HG02798 (cell line): ENCODE data around the gene ZNF878.
"Not testable (repeated sequence)": the region's sequence is repeated elsewhere in the genome, so short reads cannot be mapped to it uniquely, and the experiment has no call there.

Source experiments
- ATAC-seq: cut with Tn5 transposase; IDR thresholded peaks from one replicate; pipeline ENCODE4 v1.9.1; 2021; ENCODE audit warnings: mild to moderate bottlenecking; ENCODE audit not compliant: unreplicated experiment, poor library complexity

ZNF878 gene

DNA sequence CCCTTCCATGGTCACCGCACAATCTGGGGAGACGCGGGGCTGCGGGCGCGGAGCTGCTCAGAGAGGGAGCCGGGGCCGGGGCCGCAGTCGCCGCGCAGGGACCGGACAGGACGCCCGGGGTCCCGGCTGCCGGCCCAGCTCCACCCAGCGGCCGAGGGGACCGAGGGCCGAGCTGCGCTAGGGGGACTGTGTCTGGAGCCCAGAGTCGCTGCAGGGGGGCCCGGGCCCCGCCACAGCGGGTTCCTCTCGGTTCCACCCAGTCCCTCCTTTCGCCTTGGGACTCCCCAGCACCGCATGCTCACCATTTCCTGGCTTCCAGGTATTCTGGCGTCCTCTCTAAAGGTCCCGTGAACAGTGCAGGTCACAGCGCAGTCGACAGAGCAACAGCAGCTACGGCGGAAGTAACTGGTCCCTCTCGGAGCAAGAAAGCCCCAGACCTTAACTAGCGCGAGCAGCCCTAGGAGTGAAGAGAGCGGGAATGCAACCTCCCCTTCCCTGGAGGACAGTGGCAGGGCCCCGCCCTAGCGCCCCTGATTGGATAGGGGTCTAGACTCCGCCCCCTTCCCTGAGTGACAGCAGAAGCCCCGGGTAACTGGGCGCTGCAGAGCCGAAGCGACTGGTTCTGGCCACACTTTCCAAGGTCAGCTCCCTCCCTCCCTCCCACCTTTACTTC is at the start of gene ZNF878:
ZNF878 (minus strand) TSS at position 465 of the 673 bp plus-strand sequence; CDS start at position 305, 160 bp downstream.
- ATAC-seq, result peak; percentile 87

- no peak for ATAC-seq
Measured at GRCh38 chr19:12098040-12098439, 45.3 kb upstream of the ZNF878 start.

DNA sequence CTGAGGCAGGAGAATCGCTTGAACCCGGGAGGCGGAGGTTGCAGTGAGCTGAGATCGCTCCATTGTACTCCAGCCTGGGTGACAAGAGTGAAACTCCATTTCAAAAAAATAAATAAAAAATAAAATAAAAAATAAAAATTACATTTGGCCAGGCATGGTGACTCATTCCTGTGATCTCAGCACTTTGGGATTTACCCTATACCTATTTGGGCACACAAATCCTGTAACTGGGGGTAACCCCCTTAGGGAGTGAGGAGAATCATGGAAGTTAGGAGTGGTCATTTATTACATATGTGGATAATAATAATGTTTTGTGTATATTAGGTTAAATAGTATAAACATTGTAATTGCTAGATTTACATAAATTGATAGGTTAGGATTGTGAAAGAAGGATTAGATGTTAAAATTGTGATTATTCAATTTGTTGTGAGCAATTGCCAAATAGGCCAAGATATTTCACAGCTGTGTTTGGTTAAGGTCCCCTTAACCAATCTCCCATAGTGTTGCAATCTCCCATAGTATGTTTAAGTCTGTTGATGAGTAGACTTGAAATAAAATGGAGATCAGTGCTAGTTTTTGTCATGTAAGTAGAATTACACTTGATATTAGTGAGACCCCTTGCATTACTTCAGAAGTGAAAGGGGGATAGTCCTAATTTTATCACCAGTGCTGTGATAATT is 42.5 kb upstream of the ZNF878 start:
- no peak for ATAC-seq

GRCh38 chr19:12093777-12094176 is 41.0 kb upstream of the ZNF878 start:
- no peak for ATAC-seq

- no peak for ATAC-seq
Measured at GRCh38 chr19:12092956-12093355, 40.2 kb upstream of the ZNF878 start.

DNA sequence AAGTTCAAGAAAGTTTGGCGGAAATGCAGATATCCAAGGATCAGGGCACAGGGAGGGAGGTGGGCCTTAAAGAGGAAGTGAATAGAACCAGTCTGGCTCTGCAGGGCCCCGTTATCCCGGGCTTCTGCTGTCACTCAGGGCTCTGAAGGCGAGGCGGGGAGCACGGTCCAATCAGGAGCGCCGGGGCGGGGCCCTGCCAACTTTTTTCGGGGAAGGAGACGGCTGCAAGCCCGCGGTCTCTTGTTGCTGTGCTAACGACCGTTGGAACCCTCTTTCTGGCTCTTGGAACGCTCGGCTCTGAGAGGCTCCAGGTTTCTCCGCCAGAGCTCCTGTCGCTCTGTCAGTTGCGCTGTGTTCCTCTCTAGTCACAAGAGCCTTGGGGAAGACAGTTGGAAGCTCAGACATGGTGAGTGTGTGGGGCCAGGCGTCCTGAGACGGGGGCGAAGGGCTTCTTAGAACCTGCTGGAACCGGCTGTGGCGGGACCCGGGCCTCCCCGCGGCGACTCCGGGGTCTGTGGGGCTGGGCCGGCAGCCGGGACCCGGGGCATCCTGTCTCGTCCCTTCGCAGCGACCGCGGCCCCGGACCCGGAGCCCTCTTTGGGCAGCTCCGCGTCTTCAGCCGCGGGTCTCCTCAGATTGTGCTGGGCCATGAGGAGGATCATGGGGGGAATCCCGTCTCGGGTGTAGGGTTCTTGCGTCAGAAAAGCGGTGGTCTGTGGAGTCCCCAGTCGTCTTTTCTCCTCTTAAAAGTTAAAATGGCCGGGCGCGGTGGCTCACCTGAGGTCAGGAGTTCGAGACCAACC is 39.5 kb upstream of the ZNF878 start:
- ATAC-seq, result peak; percentile 60

- ATAC-seq, result no peak
Measured at GRCh38 chr19:12090807-12091206, 38.0 kb upstream of the ZNF878 start.

- no peak for ATAC-seq
Measured at GRCh38 chr19:12085074-12085818, 32.5 kb upstream of the ZNF878 start.

DNA sequence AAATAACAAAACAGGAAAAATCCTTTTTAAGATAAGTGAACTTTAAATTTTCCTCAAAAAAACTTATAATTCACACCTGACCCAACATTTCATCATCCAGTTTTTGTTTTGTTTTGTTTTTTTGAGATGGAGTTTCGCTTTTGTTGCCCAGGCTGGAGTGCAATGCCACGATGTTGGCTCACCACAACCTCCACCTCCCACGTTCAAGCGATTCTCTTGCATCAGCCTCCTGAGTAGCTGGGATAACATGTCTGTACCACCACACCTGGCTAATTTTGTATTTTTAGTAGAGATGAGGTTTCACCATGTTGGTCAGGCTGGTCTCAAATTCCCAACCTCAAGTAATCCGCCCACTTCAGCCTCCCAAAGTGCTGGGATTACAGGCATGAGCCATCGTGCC is 30.6 kb upstream of the ZNF878 start:
- ATAC-seq, result not testable (repeated sequence)

GRCh38 chr19:12077375-12077774 is 24.6 kb upstream of the ZNF878 start:
- ATAC-seq, result no peak

- ATAC-seq, result not testable (repeated sequence)
Measured at GRCh38 chr19:12076331-12076730, 23.6 kb upstream of the ZNF878 start.

- no peak for ATAC-seq
Measured at GRCh38 chr19:12075538-12076139, 22.9 kb upstream of the ZNF878 start.

DNA sequence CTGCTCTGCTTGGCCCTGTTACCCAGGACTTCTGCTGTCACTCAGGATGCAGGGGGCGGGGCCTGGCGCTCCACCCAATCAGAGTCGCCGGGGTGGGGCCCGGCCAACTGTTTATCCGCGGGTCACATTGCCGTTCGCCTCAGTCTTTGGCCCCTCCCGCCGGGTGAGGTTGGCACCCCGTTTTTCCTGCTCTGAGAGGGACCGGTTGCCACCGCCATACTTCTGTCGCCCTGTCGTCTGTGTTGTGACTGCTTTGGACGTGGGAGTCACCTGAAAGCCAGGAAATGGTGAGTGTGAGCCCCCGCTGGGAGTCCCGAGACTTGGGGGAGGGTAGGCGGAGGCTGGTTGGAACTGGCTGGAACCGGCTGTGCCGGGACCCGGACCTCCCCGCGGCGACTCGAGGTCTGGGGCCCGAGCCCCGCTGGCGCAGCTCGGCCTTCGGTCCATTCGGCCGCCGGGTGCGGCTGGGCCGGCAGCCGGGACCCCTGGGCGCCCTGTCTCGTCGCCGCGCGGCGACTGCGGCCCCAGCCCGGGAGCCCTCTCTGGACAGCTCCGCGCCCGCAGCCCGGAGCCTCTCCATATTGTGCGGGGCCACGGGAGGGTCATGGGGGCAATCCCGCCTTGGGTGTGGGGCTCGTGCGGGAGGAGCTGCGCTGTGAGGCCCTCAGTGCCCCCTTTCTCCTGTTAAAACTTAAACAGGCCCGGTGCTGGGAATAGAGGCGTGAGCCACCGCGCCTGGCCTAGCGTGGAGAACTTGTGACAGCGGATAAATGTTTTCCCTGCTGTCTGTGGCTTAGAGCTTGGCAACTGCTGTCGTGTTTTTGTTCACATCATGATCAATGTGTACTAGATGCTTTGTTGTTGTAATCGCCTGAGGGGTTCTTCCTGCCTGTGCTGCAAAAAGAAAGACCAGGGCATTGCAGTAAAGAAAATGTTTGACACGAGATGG is 12.1 kb upstream of the ZNF878 start, which contains the start of gene ZNF844:
ZNF844 (plus strand) TSS at position 142 of the 949 bp plus-strand sequence; CDS start at position 285, 143 bp downstream.
- peak; percentile 95 for ATAC-seq

DNA sequence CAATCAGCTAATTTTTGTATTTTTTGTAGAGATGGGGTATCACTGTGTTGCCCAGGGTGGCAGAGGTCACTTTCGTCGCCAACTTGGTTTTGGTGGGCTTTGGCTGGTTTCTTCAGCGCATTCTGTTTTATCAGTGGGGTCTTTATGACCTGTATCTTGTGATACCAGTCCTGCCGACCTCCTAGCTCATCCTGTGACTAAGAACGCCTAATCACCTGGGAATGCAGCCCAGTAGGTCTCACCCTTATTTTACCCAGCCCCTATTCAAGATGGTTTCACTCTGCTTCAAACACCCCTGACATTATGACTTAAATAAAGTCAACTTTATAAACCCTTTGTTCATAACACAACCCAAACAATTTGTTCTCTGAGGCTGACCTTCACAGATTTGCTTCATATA is 3.0 kb upstream of the ZNF878 start:
- ATAC-seq, result no peak

DNA sequence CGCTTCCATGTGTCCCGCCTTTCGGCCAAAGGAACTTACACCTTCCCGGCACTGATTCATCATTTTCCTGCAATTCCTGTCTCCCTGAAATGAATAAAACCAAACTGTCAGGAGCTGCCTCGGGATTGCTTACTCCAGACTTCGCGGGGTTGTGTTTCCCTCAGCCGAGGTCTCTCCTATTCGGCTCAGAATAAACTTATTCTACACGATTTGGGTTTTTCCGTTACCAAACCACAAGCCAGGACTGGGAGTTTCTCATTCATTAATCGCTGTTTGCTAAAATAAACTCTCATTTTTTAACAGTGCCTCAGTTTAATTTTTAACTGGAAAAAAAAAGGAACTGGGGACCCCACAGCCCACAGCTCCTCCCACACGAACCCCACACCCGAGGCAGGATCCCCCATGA is 667 bp downstream of the ZNF878 start:
- no peak for ATAC-seq

- no peak for ATAC-seq
Measured at GRCh38 chr19:12047868-12048267, 4.9 kb downstream of the ZNF878 start.

- ATAC-seq, result no peak
Measured at GRCh38 chr19:12043752-12044422, 8.9 kb downstream of the ZNF878 start.

- ATAC-seq, result no peak
Measured at GRCh38 chr19:12042893-12043292, 9.9 kb downstream of the ZNF878 start.
